ENCODE results near the gene DOK3.
A peak's percentile ranks its signal among the peaks of the same experiment; 100 is the strongest.

Gene DOK3

GRCh38 chr5:177554474-177555111, 45.0 kb upstream of the DOK3 start, which contains the start of gene FAM193B:
Gene FAM193B (minus strand): TSS chr5:177554563. CDS start chr5:177554458, 105 bp downstream.
- Histone ChIP-seq H3K4me1 (peaks cover 0 to 36% (median 18%) of the 10 kb centered on the region in 4 donors), H3K36me3 (peaks cover 0 to 6% (median 0%) of the 10 kb centered on the region in 3 donors), H3K27ac (peak within 1 kb of the TSS; percentile 92 to 95), H3K9me3 (no peaks in the 10 kb centered on the region), H3K4me3 (peak within 1 kb of the TSS; percentile 98 to 100), H3K27me3 (no peaks in the 10 kb centered on the region)
- TF ChIP-seq CTCF (IDR thresholded peaks at IDR 0.05), result peak in 1 of 2 experiments; percentile 31
- intact Hi-C loops (cut with DNase I; ENCODE audit: low total_unique reads), result loop anchor here (5.0 kb wide), 1 partner anchor 48 kb away; the partner anchor contains the start of gene B4GALT7
- DNase-seq, result peak; percentile 91 to 95

- H3K27me3 ChIP-seq, result no peaks in the 10 kb centered on the region
- peak in 1 of 2 donors; percentile 77 for DNase-seq
- TF ChIP-seq CTCF (IDR thresholded peaks at IDR 0.05), result no peak
- H3K4me1 ChIP-seq, result peaks cover 0 to 37% (median 19%) of the 10 kb centered on the region in 4 donors
- H3K9me3 ChIP-seq, result no peaks in the 10 kb centered on the region
- intact Hi-C loops (cut with DNase I; ENCODE audit: low total_unique reads), result no loop called here
- peaks cover 0 to 6% (median 0%) of the 10 kb centered on the region in 3 donors for H3K36me3 ChIP-seq
- peak overlapping the region; percentile 98 to 100 for H3K4me3 ChIP-seq
- peak overlapping the region; percentile 92 to 95 for H3K27ac ChIP-seq
Observed at GRCh38 chr5:177553671-177554429, 44.2 kb upstream of the DOK3 start.

DNA sequence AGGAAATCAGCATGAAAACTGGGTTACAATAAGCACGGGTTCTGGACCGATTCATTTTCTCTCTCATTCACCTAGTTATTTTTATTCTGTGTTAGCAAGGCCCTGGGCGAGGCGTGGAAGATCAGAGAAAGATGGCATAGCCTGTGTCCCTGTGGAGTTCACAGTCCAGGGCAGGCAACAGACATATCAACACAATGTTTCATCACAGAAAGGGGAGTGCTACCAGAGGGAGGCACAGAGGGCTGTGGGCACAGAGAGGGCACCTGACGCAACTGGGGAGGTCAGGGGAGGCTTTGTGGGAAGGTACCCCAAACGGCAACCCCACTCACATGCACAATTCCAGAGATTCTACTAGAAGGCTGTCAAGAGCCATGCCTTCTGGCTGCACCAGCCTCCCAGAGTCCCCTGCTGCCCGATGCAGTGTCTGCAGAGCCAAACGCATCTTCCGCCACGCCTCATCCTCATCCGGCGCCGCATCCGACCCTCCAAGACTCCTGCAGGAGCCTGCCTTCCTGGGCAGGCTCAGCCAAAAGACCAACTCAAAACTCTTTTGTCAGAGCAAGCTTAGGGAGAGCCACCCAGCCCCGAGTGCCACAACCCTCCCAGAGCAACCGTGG, 43.3 kb upstream of the DOK3 start:
- intact Hi-C loops (cut with DNase I; ENCODE audit: low total_unique reads), result no loop called here
- H3K4me3 ChIP-seq, result peak overlapping the region; percentile 98 to 100

GRCh38 chr5:177550122-177550521, 40.5 kb upstream of the DOK3 start:
- Histone ChIP-seq H3K4me1 (peaks cover 0 to 71% (median 47%) of the 10 kb centered on the region in 4 donors), H3K27me3 (no peaks in the 10 kb centered on the region), H3K36me3 (peaks cover 0 to 6% (median 0%) of the 10 kb centered on the region in 3 donors), H3K4me3 (no peak overlapping the region), H3K9me3 (no peaks in the 10 kb centered on the region), H3K27ac (peak overlapping the region in 1 of 2 donors; percentile 10)
- intact Hi-C loops (cut with DNase I; ENCODE audit: low total_unique reads), result no loop called here
- no peak for TF ChIP-seq CTCF (IDR thresholded peaks at IDR 0.05)
- DNase-seq, result no peak

More for the DNA sequence above, 43.3 kb upstream of the DOK3 start:
- peaks cover 0 to 46% (median 24%) of the 10 kb centered on the region in 4 donors for H3K4me1 ChIP-seq
- H3K36me3 ChIP-seq, result peaks cover 0 to 6% (median 0%) of the 10 kb centered on the region in 3 donors
- no peak for TF ChIP-seq CTCF (IDR thresholded peaks at IDR 0.05)
- DNase-seq, result no peak
- peak overlapping the region; percentile 92 to 95 for H3K27ac ChIP-seq
- no peaks in the 10 kb centered on the region for H3K27me3 ChIP-seq
- H3K9me3 ChIP-seq, result no peaks in the 10 kb centered on the region

GRCh38 chr5:177548495-177548894, 38.9 kb upstream of the DOK3 start:
- Histone ChIP-seq H3K27ac (peak overlapping the region in 1 of 2 donors; percentile 51), H3K9me3 (no peaks in the 10 kb centered on the region), H3K36me3 (peaks cover 0 to 6% (median 0%) of the 10 kb centered on the region in 3 donors), H3K4me3 (no peak overlapping the region), H3K4me1 (peaks cover 0 to 87% (median 59%) of the 10 kb centered on the region in 4 donors), H3K27me3 (no peaks in the 10 kb centered on the region)
- no peak for TF ChIP-seq CTCF (IDR thresholded peaks at IDR 0.05)
- no peak for DNase-seq
- intact Hi-C loops (cut with DNase I; ENCODE audit: low total_unique reads), result no loop called here
